ENCODE measurements around the gene MYT1. TPM values are rescaled to one million over a fixed set of nuclear protein-coding genes. Genes with fewer than 3 reads are reported as not detected.

Gene MYT1
- total and polyA plus RNA-seq, 2 of the 13 experiments (the other 11 are each of a cell fraction or from before 2014, with no cell fraction given), result 0.58 to 2.5 TPM

DNA sequence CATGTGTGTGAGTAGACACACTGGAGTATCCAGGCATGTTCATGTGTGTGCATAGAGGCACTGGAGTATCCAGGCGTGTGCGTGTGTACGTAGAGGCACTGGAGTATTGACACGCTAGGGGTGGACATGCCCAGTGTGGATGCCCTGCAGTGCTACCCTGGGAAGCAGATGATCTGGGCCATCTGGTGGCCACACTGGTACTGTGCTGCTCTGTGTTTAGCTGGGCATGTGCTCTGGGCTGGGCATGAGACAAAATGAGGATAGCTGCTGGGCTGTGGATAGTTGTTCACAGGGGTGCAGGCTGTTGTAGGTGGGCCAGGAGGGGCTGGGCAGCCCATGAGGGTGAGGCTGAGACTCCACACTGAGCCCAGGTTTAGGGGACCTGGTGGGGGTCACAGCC is 32.8 kb upstream of the MYT1 start:
- H3K79me2 ChIP-seq (ENCODE audit: insufficient read depth, low read length), result no peaks in the 10 kb centered on the region
- peak; percentile 60 for DNase-seq (ENCODE audit: low spot score)
- in situ Hi-C loops (cut with HindIII; ENCODE audit: extremely low pct_ligation_motif_present, low pct_unique_long_range_greater_than_20kb), result no loop called here
- H3K4me1 ChIP-seq (ENCODE audit: insufficient read depth, low read length), result peaks cover 12% of the 10 kb centered on the region
- CTCF ChIA-PET (ENCODE audit: low intra/inter-chr PET ratio, low total read pairs), result no interaction called here
- BruUV-seq (replicated peaks), result no TSS peak
- no peak overlapping the region for H3K9ac ChIP-seq (ENCODE audit: insufficient read depth, low read depth, low read length)
- H3K36me3 ChIP-seq (replicated peaks in 1 of 2; ENCODE audit: control insufficient read depth in 1 of 2, insufficient read depth in 2 of 2, low read length in 2 of 2), result no peaks in the 10 kb centered on the region
- no peak overlapping the region for H3K4me3 ChIP-seq (replicated peaks in 1 of 3; ENCODE audit: insufficient read depth in 1 of 3, low read depth in 2 of 3, low read length in 3 of 3)
- H3K27ac ChIP-seq (ENCODE audit: extremely low read length, insufficient read depth, low read length), result no peak overlapping the region
- no peak overlapping the region for H2AFZ ChIP-seq (ENCODE audit: low read length)
- no peak for FAIRE-seq
- POLR2A ChIA-PET, result no interaction called here
- peak; percentile 99 for ATAC-seq
- intact Hi-C loops (cut with micrococcal nuclease; ENCODE audit: unreplicated experiment), result no loop called here
- no peaks in the 10 kb centered on the region for H3K9me3 ChIP-seq (ENCODE audit: low read length)
- H3K4me2 ChIP-seq (ENCODE audit: low read depth, low read length), result no peak overlapping the region
- 10% methylated on average over 4 of the region's 4 CpGs for WGBS (ENCODE audit: low lambda C conversion rate)
- H3K27me3 ChIP-seq (ENCODE audit: control insufficient read depth in 1 of 2, insufficient read depth in 2 of 2, low read length in 2 of 2), result peaks cover 1 to 24% of the 10 kb centered on the region in 2 experiments; a peak in 3 of 5 replicates
- no peaks in the 10 kb centered on the region for H4K20me1 ChIP-seq (ENCODE audit: insufficient read depth, low read length)
- TF ChIP-seq SALL1 (CRISPR knock-in tag; IDR thresholded peaks at IDR 0.05) (0 out of 2 replicates have a peak, but pooled peaks have one; percentile 11), HMG20B (CRISPR knock-in tag; conservative IDR thresholded peaks at IDR 0.05) (no peak), ZNF441 (CRISPR knock-in tag; IDR thresholded peaks at IDR 0.05; ENCODE audit: borderline replicate concordance) (no peak), NR2F6 (IDR thresholded peaks at IDR 0.05) (no peak), NR2F6 (CRISPR knock-in tag; IDR thresholded peaks at IDR 0.05) (peak; percentile 12; the same call in 1 of the 2 replicates), MAFF (IDR thresholded peaks at IDR 0.05; ENCODE audit: low read depth, low read length) (no peak), HNRNPL (IDR thresholded peaks at IDR 0.05; ENCODE audit: low read depth, low read length) (0 out of 2 replicates have a peak, but pooled peaks have one; percentile 51), CENPX (CRISPR knock-in tag; IDR thresholded peaks at IDR 0.05) (no peak), HIVEP1 (CRISPR knock-in tag; IDR thresholded peaks at IDR 0.05) (0 out of 2 replicates have a peak, but pooled peaks have one; percentile 34), XRCC5 (optimal IDR thresholded peaks at IDR 0.05; ENCODE audit: low read length) (peak; percentile 63), HOXA7 (CRISPR knock-in tag; IDR thresholded peaks at IDR 0.05) (0 out of 2 replicates have a peak, but pooled peaks have one; percentile 8), IRF2 (CRISPR knock-in tag; IDR thresholded peaks at IDR 0.05) (no peak), STAG1 (CRISPR knock-in tag; IDR thresholded peaks at IDR 0.05) (peak; percentile 60), ATRX (CRISPR knock-in tag; IDR thresholded peaks at IDR 0.05; ENCODE audit: borderline replicate concordance) (no peak)
- TF ChIP-seq, protein P1, sequence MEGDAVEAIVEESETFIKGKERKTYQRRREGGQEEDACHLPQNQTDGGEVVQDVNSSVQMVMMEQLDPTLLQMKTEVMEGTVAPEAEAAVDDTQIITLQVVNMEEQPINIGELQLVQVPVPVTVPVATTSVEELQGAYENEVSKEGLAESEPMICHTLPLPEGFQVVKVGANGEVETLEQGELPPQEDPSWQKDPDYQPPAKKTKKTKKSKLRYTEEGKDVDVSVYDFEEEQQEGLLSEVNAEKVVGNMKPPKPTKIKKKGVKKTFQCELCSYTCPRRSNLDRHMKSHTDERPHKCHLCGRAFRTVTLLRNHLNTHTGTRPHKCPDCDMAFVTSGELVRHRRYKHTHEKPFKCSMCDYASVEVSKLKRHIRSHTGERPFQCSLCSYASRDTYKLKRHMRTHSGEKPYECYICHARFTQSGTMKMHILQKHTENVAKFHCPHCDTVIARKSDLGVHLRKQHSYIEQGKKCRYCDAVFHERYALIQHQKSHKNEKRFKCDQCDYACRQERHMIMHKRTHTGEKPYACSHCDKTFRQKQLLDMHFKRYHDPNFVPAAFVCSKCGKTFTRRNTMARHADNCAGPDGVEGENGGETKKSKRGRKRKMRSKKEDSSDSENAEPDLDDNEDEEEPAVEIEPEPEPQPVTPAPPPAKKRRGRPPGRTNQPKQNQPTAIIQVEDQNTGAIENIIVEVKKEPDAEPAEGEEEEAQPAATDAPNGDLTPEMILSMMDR (CRISPR knock-in tag; IDR thresholded peaks at IDR 0.05), result peak; percentile 76
- TF ChIP-seq, protein P2, sequence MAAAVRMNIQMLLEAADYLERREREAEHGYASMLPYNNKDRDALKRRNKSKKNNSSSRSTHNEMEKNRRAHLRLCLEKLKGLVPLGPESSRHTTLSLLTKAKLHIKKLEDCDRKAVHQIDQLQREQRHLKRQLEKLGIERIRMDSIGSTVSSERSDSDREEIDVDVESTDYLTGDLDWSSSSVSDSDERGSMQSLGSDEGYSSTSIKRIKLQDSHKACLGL (CRISPR knock-in tag; IDR thresholded peaks at IDR 0.05), result no peak
- TF ChIP-seq, protein P3, sequence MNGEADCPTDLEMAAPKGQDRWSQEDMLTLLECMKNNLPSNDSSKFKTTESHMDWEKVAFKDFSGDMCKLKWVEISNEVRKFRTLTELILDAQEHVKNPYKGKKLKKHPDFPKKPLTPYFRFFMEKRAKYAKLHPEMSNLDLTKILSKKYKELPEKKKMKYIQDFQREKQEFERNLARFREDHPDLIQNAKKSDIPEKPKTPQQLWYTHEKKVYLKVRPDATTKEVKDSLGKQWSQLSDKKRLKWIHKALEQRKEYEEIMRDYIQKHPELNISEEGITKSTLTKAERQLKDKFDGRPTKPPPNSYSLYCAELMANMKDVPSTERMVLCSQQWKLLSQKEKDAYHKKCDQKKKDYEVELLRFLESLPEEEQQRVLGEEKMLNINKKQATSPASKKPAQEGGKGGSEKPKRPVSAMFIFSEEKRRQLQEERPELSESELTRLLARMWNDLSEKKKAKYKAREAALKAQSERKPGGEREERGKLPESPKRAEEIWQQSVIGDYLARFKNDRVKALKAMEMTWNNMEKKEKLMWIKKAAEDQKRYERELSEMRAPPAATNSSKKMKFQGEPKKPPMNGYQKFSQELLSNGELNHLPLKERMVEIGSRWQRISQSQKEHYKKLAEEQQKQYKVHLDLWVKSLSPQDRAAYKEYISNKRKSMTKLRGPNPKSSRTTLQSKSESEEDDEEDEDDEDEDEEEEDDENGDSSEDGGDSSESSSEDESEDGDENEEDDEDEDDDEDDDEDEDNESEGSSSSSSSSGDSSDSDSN (CRISPR knock-in tag; IDR thresholded peaks at IDR 0.05), result 0 out of 2 replicates have a peak, but pooled peaks have one; percentile 22
- TF ChIP-seq, protein P4, sequence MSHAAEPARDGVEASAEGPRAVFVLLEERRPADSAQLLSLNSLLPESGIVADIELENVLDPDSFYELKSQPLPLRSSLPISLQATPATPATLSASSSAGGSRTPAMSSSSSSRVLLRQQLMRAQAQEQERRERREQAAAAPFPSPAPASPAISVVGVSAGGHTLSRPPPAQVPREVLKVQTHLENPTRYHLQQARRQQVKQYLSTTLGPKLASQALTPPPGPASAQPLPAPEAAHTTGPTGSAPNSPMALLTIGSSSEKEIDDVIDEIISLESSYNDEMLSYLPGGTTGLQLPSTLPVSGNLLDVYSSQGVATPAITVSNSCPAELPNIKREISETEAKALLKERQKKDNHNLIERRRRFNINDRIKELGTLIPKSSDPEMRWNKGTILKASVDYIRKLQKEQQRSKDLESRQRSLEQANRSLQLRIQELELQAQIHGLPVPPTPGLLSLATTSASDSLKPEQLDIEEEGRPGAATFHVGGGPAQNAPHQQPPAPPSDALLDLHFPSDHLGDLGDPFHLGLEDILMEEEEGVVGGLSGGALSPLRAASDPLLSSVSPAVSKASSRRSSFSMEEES (CRISPR knock-in tag; IDR thresholded peaks at IDR 0.05), result no peak
- TF ChIP-seq, protein P5, sequence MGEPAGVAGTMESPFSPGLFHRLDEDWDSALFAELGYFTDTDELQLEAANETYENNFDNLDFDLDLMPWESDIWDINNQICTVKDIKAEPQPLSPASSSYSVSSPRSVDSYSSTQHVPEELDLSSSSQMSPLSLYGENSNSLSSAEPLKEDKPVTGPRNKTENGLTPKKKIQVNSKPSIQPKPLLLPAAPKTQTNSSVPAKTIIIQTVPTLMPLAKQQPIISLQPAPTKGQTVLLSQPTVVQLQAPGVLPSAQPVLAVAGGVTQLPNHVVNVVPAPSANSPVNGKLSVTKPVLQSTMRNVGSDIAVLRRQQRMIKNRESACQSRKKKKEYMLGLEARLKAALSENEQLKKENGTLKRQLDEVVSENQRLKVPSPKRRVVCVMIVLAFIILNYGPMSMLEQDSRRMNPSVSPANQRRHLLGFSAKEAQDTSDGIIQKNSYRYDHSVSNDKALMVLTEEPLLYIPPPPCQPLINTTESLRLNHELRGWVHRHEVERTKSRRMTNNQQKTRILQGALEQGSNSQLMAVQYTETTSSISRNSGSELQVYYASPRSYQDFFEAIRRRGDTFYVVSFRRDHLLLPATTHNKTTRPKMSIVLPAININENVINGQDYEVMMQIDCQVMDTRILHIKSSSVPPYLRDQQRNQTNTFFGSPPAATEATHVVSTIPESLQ (CRISPR knock-in tag; conservative IDR thresholded peaks at IDR 0.05), result no peak

Measured in HepG2 (cell line).